RWPE2 (cell line): Measurements from ENCODE around the gene SRC.

ENCODE experiments used
- ATAC-seq: fragments of 200-7000 bp; cut with Tn5 transposase; 3 replicates; pipeline ENCODE4 v1.9.1; 2021; ENCODE audit warnings: low read depth
- DNase-seq: peaks from one replicate; pipeline ENCODE4 v3.0.0-alpha.2; 2020; ENCODE audit warnings: low spot score
- H3K27ac ChIP-seq: fragments of 450-650 bp; 2 replicates; pipeline ENCODE4 v1.5.1; 2017; ENCODE audit warnings: mild to moderate bottlenecking; ENCODE audit not compliant: poor library complexity, severe bottlenecking
- H3K27me3 ChIP-seq: fragments of 250-450 bp; sonication (Bioruptor Pico); 2 replicates; pipeline ENCODE4 v1.5.1; 2021; ENCODE audit warnings: mild to moderate bottlenecking, moderate library complexity; ENCODE audit not compliant: insufficient read depth, poor library complexity, severe bottlenecking
- H3K36me3 ChIP-seq: fragments of 250-450 bp; sonication (Bioruptor Pico); 2 replicates; pipeline ENCODE4 v1.5.1; 2020; ENCODE audit warnings: low read depth, mild to moderate bottlenecking, moderate library complexity
- H3K4me1 ChIP-seq: fragments of 250-450 bp; sonication (Bioruptor Pico); 2 replicates; pipeline ENCODE4 v1.5.1; 2021; ENCODE audit warnings: mild to moderate bottlenecking, moderate library complexity; ENCODE audit not compliant: insufficient read depth, poor library complexity, severe bottlenecking
- H3K4me3 ChIP-seq: fragments of 250-450 bp; sonication (Bioruptor Pico); 2 replicates; pipeline ENCODE4 v1.5.1; 2021; ENCODE audit warnings: mild to moderate bottlenecking, moderate library complexity; ENCODE audit not compliant: severe bottlenecking
- H3K9me3 ChIP-seq: fragments of 250-450 bp; sonication (Bioruptor Pico); 2 replicates; pipeline ENCODE4 v1.5.1; 2021; ENCODE audit warnings: mild to moderate bottlenecking, moderate library complexity; ENCODE audit not compliant: severe bottlenecking
- CTCF ChIP-seq: fragments of 450-650 bp; IDR thresholded peaks from one replicate; pipeline ENCODE4 v1.5.1; 2017; ENCODE audit warnings: mild to moderate bottlenecking, moderate library complexity; ENCODE audit not compliant: poor library complexity, severe bottlenecking

Gene SRC

GRCh38 chr20:37345339-37346235, at the start of gene SRC:
SRC (plus strand) TSS chr20:37346140; CDS start chr20:37384154, 38,014 bp downstream.
- H3K27me3 ChIP-seq, result no peaks in the 10 kb centered on the region
- ATAC-seq, result peak; percentile 70
- H3K27ac ChIP-seq, result peak within 1 kb of the TSS; percentile 96
- H3K9me3 ChIP-seq, result no peaks in the 10 kb centered on the region
- H3K36me3 ChIP-seq, result peaks cover 39% of the 10 kb centered on the region
- DNase-seq, result peak; percentile 98
- peaks cover 35% of the 10 kb centered on the region for H3K4me1 ChIP-seq
- peak; percentile 39 for TF ChIP-seq CTCF
- H3K4me3 ChIP-seq, result peak within 1 kb of the TSS; percentile 62

GRCh38 chr20:37296371-37296770, 49.6 kb upstream of the SRC start:
- Histone ChIP-seq H3K4me3 (no peak overlapping the region), H3K9me3 (no peaks in the 10 kb centered on the region), H3K4me1 (peaks cover 57% of the 10 kb centered on the region), H3K27me3 (no peaks in the 10 kb centered on the region), H3K36me3 (peaks cover 63% of the 10 kb centered on the region), H3K27ac (peak overlapping the region; percentile 97)
- ATAC-seq (no peak), DNase-seq (no peak)
- no peak for TF ChIP-seq CTCF

GRCh38 chr20:37297066-37297736, 48.7 kb upstream of the SRC start:
- Histone ChIP-seq H3K4me3 (no peak overlapping the region), H3K4me1 (peaks cover 51% of the 10 kb centered on the region), H3K27me3 (no peaks in the 10 kb centered on the region), H3K9me3 (no peaks in the 10 kb centered on the region), H3K27ac (peak overlapping the region; percentile 97), H3K36me3 (peaks cover 63% of the 10 kb centered on the region)
- no peak for TF ChIP-seq CTCF
- no peak for DNase-seq
- 0 out of 3 replicates have a peak, but pooled peaks have one; percentile 2 for ATAC-seq

- H3K4me3 ChIP-seq, result no peak overlapping the region
- no peaks in the 10 kb centered on the region for H3K27me3 ChIP-seq
- H3K4me1 ChIP-seq, result peaks cover 56% of the 10 kb centered on the region
- H3K27ac ChIP-seq, result peak overlapping the region; percentile 97
- TF ChIP-seq CTCF, result no peak
- ATAC-seq (no peak), DNase-seq (peak; percentile 92)
- peaks cover 63% of the 10 kb centered on the region for H3K36me3 ChIP-seq
- no peaks in the 10 kb centered on the region for H3K9me3 ChIP-seq
Observed at GRCh38 chr20:37298190-37298939, 47.6 kb upstream of the SRC start.
